ENCODE measurements around the gene FBXO9. TPM values are rescaled to one million over a fixed set of nuclear protein-coding genes. Genes with fewer than 3 reads are reported as not detected.
A peak's percentile ranks its signal among the peaks of the same experiment; 100 is the strongest.

The FBXO9 gene
- 43.6 and 45.5 TPM in 2 replicates for total RNA-seq (2014; rRNA removed; shearing (Covaris generic))

GRCh38 chr6:53065266-53066076 lies at the start of gene FBXO9:
Gene FBXO9 (plus strand): TSS chr6:53065404. CDS start chr6:53065790, 386 bp downstream.
- DNase-seq (ENCODE audit: low spot score) = peak; percentile 42

GRCh38 chr6:53015486-53015885 lies 49.7 kb upstream of the FBXO9 start:
- no peak for DNase-seq (ENCODE audit: low spot score)

GRCh38 chr6:53018446-53018845 lies 46.8 kb upstream of the FBXO9 start:
- DNase-seq (ENCODE audit: low spot score) = no peak

GRCh38 chr6:53020005-53020744 lies 45.0 kb upstream of the FBXO9 start:
- no peak for DNase-seq (ENCODE audit: low spot score)

- no peak for DNase-seq (ENCODE audit: low spot score)
Observed at GRCh38 chr6:53023323-53023722, 41.9 kb upstream of the FBXO9 start.

- DNase-seq (ENCODE audit: low spot score) = no peak
Observed at GRCh38 chr6:53026526-53026925, 38.7 kb upstream of the FBXO9 start.

GRCh38 chr6:53027131-53027718 lies 38.0 kb upstream of the FBXO9 start:
- DNase-seq (ENCODE audit: low spot score) = no peak

GRCh38 chr6:53028467-53028866 lies 36.7 kb upstream of the FBXO9 start:
- no peak for DNase-seq (ENCODE audit: low spot score)

GRCh38 chr6:53029257-53029656 lies 35.9 kb upstream of the FBXO9 start:
- no peak for DNase-seq (ENCODE audit: low spot score)

GRCh38 chr6:53029761-53030160 lies 35.4 kb upstream of the FBXO9 start:
- DNase-seq (ENCODE audit: low spot score) = no peak

- DNase-seq (ENCODE audit: low spot score) = no peak
Observed at GRCh38 chr6:53031281-53031680, 33.9 kb upstream of the FBXO9 start.

GRCh38 chr6:53032849-53033248 lies 32.4 kb upstream of the FBXO9 start:
- DNase-seq (ENCODE audit: low spot score) = no peak

- no peak for DNase-seq (ENCODE audit: low spot score)
Observed at GRCh38 chr6:53033764-53034163, 31.4 kb upstream of the FBXO9 start.

- no peak for DNase-seq (ENCODE audit: low spot score)
Observed at GRCh38 chr6:53035549-53036213, 29.5 kb upstream of the FBXO9 start.

GRCh38 chr6:53038141-53038540 lies 27.1 kb upstream of the FBXO9 start:
- no peak for DNase-seq (ENCODE audit: low spot score)

- no peak for DNase-seq (ENCODE audit: low spot score)
Observed at GRCh38 chr6:53038596-53038995, 26.6 kb upstream of the FBXO9 start.

- no peak for DNase-seq (ENCODE audit: low spot score)
Observed at GRCh38 chr6:53041356-53041755, 23.8 kb upstream of the FBXO9 start.

- DNase-seq (ENCODE audit: low spot score) = peak; percentile 76
Observed at GRCh38 chr6:53042112-53042511, 23.1 kb upstream of the FBXO9 start.

GRCh38 chr6:53043581-53043980 lies 21.6 kb upstream of the FBXO9 start:
- DNase-seq (ENCODE audit: low spot score) = no peak

GRCh38 chr6:53044071-53044470 lies 21.1 kb upstream of the FBXO9 start:
- DNase-seq (ENCODE audit: low spot score) = peak; percentile 67

- no peak for DNase-seq (ENCODE audit: low spot score)
Observed at GRCh38 chr6:53044572-53044971, 20.6 kb upstream of the FBXO9 start.

Measured in H4 (cell line).